HCEC 1CT (cell line): ENCODE data around the gene SLC49A3.
"Not testable (repeated sequence)": the region's sequence is repeated elsewhere in the genome, so short reads cannot be mapped to it uniquely, and the experiment has no call there.

Source experiments
- DNase-seq: peaks from one replicate; pipeline ENCODE4 v3.0.0-alpha.2; 2017

The SLC49A3 gene

GRCh38 chr4:680091-680490 is 8.9 kb downstream of the SLC49A3 start:
- DNase-seq, result no peak

GRCh38 chr4:679629-680028 is 9.3 kb downstream of the SLC49A3 start:
- DNase-seq, result no peak

GRCh38 chr4:679104-679481 is 9.9 kb downstream of the SLC49A3 start:
- DNase-seq, result no peak

- DNase-seq, result no peak
Measured at GRCh38 chr4:678331-679103, 10.4 kb downstream of the SLC49A3 start.

- no peak for DNase-seq
Measured at GRCh38 chr4:677431-678293, 11.3 kb downstream of the SLC49A3 start.

- DNase-seq, result no peak
Measured at GRCh38 chr4:676871-677235, 12.1 kb downstream of the SLC49A3 start.

- DNase-seq, result no peak
Measured at GRCh38 chr4:675980-676870, 12.7 kb downstream of the SLC49A3 start.

GRCh38 chr4:675036-675882 is 13.7 kb downstream of the SLC49A3 start:
- DNase-seq, result no peak

GRCh38 chr4:674172-675035 is 14.5 kb downstream of the SLC49A3 start, which contains the start of the genes ATP5ME and MYL5:
TSS of gene ATP5ME (minus strand) at chr4:674276. CDS start at chr4:674247, 29 bp downstream.
TSS of gene MYL5 (plus strand) at chr4:674542. CDS start at chr4:678027, 3,485 bp downstream.
- peak; percentile 82 for DNase-seq

- DNase-seq, result no peak
Measured at GRCh38 chr4:673349-674091, 15.4 kb downstream of the SLC49A3 start.

GRCh38 chr4:671769-672168 is 17.2 kb downstream of the SLC49A3 start:
- no peak for DNase-seq

- not testable (repeated sequence) for DNase-seq
Measured at GRCh38 chr4:669806-670559, 19.0 kb downstream of the SLC49A3 start.

GRCh38 chr4:668219-668618 is 20.7 kb downstream of the SLC49A3 start:
- DNase-seq, result not testable (repeated sequence)

GRCh38 chr4:667545-667925 is 21.4 kb downstream of the SLC49A3 start:
- DNase-seq, result no peak

- DNase-seq, result no peak
Measured at GRCh38 chr4:666822-667544, 22.0 kb downstream of the SLC49A3 start.

GRCh38 chr4:666436-666810 is 22.5 kb downstream of the SLC49A3 start:
- no peak for DNase-seq

GRCh38 chr4:665751-666435 is 23.1 kb downstream of the SLC49A3 start:
- no peak for DNase-seq

- no peak for DNase-seq
Measured at GRCh38 chr4:665381-665750, 23.6 kb downstream of the SLC49A3 start.
